ENCODE data around the gene ODC1. TPM values are rescaled to one million over a fixed set of nuclear protein-coding genes. Genes with fewer than 3 reads are reported as not detected.

ODC1 gene
- total RNA-seq, 1 donor from 2014 or later: 119 TPM

DNA sequence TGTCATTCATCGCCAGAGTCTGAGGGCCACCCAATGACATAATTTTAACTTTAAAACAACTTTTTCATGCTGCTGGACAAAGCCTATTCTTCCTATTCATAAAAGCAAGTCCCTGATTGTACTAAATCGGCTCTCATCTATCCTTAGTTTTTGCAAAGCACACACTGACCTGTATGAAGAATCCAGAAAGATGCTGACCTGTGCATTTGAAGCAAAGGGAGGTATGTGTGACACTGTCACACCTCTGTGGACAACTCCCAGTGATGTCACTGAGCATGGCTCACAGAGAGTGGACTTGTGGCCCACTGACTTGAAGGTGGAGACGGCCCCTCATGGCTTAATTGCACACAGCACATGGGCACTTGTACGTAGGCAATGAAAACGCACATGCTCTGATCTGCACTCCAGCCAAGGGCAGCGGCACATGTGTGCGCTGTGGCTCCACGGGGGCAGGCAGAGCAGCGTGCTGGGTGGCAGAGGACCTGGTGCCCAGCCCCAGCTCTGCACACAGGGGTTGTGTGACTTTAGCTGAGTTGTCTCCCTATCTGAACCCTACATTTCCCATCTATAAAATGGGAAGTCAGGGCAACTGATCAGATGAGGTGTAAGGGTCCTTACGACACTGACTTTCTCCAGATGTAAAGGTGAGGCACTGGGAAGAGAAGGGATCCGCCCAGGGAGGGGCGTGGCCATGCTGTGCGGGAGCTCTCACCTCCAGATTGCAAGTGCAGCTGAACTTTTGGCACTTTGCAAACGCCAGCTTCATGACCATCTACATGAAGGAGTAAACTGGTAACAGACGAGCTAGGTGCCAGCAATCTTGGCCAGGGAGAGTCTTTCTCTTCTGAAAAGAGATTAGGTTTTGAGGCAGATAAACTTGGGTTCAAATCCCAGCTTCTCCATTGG, 14.3 kb upstream of the ODC1 start:
- H3K4me2 ChIP-seq (ENCODE audit: low read length): no peak overlapping the region
- no peaks in the 10 kb centered on the region for H3K36me3 ChIP-seq (ENCODE audit: insufficient read depth, low read length)
- DNase-seq (ENCODE audit: low read depth): no peak
- H3K9ac ChIP-seq (ENCODE audit: low read length): no peak overlapping the region
- FAIRE-seq: no peak
- H3K36me3 Mint-ChIP-seq (ENCODE audit: low read depth, unreplicated experiment): no peaks in the 10 kb centered on the region
- H3K27ac ChIP-seq (ENCODE audit: low read depth, low read length): no peak overlapping the region
- no peaks in the 10 kb centered on the region for H3K79me2 ChIP-seq (ENCODE audit: insufficient read depth, low read length)
- H3K4me1 Mint-ChIP-seq (ENCODE audit: low read depth, unreplicated experiment): no peaks in the 10 kb centered on the region
- H3K27ac Mint-ChIP-seq (ENCODE audit: unreplicated experiment): no peak overlapping the region
- no peak for TF ChIP-seq EZH2 (IDR thresholded peaks at IDR 0.05; ENCODE audit: insufficient read depth, low read length)
- TF ChIP-seq, protein P1, sequence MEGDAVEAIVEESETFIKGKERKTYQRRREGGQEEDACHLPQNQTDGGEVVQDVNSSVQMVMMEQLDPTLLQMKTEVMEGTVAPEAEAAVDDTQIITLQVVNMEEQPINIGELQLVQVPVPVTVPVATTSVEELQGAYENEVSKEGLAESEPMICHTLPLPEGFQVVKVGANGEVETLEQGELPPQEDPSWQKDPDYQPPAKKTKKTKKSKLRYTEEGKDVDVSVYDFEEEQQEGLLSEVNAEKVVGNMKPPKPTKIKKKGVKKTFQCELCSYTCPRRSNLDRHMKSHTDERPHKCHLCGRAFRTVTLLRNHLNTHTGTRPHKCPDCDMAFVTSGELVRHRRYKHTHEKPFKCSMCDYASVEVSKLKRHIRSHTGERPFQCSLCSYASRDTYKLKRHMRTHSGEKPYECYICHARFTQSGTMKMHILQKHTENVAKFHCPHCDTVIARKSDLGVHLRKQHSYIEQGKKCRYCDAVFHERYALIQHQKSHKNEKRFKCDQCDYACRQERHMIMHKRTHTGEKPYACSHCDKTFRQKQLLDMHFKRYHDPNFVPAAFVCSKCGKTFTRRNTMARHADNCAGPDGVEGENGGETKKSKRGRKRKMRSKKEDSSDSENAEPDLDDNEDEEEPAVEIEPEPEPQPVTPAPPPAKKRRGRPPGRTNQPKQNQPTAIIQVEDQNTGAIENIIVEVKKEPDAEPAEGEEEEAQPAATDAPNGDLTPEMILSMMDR (IDR thresholded peaks at IDR 0.05; ENCODE audit: insufficient read depth, low read depth, low read length): no peak
- no peaks in the 10 kb centered on the region for H3K9me3 Mint-ChIP-seq (ENCODE audit: unreplicated experiment)
- H2AFZ ChIP-seq (ENCODE audit: low read depth, low read length): no peak overlapping the region
- H3K4me3 Mint-ChIP-seq (ENCODE audit: unreplicated experiment): no peak overlapping the region
- H3K27me3 ChIP-seq (ENCODE audit: insufficient read depth, low read length): no peaks in the 10 kb centered on the region
- H3K4me1 ChIP-seq (ENCODE audit: insufficient read depth, low read length): no peaks in the 10 kb centered on the region
- H3K4me3 ChIP-seq (ENCODE audit: insufficient read depth, low read depth, low read length): no peak overlapping the region
- H3K9me3 ChIP-seq (ENCODE audit: insufficient read depth, low read depth, low read length): no peaks in the 10 kb centered on the region
- no peaks in the 10 kb centered on the region for H4K20me1 ChIP-seq (ENCODE audit: insufficient read depth, low read length)
- peaks cover 41% of the 10 kb centered on the region for H3K27me3 Mint-ChIP-seq (ENCODE audit: low read depth, unreplicated experiment)

DNA sequence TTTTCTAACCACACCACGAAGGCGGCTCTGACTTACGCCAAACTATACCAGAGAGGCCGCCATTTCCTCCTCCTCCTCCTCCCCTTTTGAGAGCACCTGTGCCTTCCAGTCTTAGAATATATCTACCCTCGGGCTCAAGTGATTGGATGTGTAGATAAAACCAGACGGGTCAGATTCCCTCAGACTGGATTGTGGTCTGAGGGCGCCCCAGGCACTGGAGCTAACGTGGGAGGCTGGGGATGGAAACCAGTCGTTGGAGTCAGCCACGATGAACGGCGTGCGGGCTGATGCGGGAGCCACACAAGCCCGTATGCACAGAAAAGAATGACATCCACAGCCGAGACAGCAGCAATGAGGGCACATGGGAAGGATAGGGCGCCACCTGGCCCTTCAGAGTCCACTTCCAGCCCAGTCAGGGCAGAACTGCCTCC, 12.3 kb upstream of the ODC1 start:
- Histone ChIP-seq H3K9me3 (ENCODE audit: insufficient read depth, low read depth, low read length) (no peaks in the 10 kb centered on the region), H4K20me1 (ENCODE audit: insufficient read depth, low read length) (no peaks in the 10 kb centered on the region), H3K4me1 (ENCODE audit: insufficient read depth, low read length) (no peaks in the 10 kb centered on the region), H2AFZ (ENCODE audit: low read depth, low read length) (no peak overlapping the region), H3K79me2 (ENCODE audit: insufficient read depth, low read length) (no peaks in the 10 kb centered on the region), H3K36me3 (ENCODE audit: insufficient read depth, low read length) (no peaks in the 10 kb centered on the region), H3K4me2 (ENCODE audit: low read length) (no peak overlapping the region), H3K27me3 (ENCODE audit: insufficient read depth, low read length) (no peaks in the 10 kb centered on the region), H3K9ac (ENCODE audit: low read length) (no peak overlapping the region), H3K4me3 (ENCODE audit: insufficient read depth, low read depth, low read length) (no peak overlapping the region), H3K27ac (ENCODE audit: low read depth, low read length) (no peak overlapping the region)
- Mint-ChIP-seq H3K36me3 (ENCODE audit: low read depth, unreplicated experiment) (no peaks in the 10 kb centered on the region), H3K27ac (ENCODE audit: unreplicated experiment) (no peak overlapping the region), H3K4me3 (ENCODE audit: unreplicated experiment) (no peak overlapping the region), H3K27me3 (ENCODE audit: low read depth, unreplicated experiment) (peaks cover 46% of the 10 kb centered on the region), H3K9me3 (ENCODE audit: unreplicated experiment) (no peaks in the 10 kb centered on the region), H3K4me1 (ENCODE audit: low read depth, unreplicated experiment) (no peaks in the 10 kb centered on the region)
- DNase-seq (ENCODE audit: low read depth) (no peak), FAIRE-seq (no peak)
- no peak for TF ChIP-seq EZH2 (IDR thresholded peaks at IDR 0.05; ENCODE audit: insufficient read depth, low read length)
- TF ChIP-seq, protein P1 (IDR thresholded peaks at IDR 0.05; ENCODE audit: insufficient read depth, low read depth, low read length): no peak

Measured in astrocyte (in vitro differentiated cells and primary cell).